H9 (cell line): Measurements from ENCODE around the gene MTHFD1L. TPM values are rescaled to one million over a fixed set of nuclear protein-coding genes. Genes with fewer than 3 reads are reported as not detected.
A peak's percentile ranks its signal among the peaks of the same experiment; 100 is the strongest.

Experiments used
- DNase-seq: peaks from one replicate; pipeline ENCODE4 v3.0.0-alpha.2; 2017
- H2AFZ ChIP-seq: one replicate; pipeline ENCODE4 v1.6.1; 2013; ENCODE audit warnings: mild to moderate bottlenecking, low read length, control low read depth, moderate library complexity
- H2AK5ac ChIP-seq: 2 replicates; pipeline ENCODE4 v1.6.1; 2013; ENCODE audit warnings: low read length, control low read depth, mixed read lengths; ENCODE audit not compliant: insufficient read length
- H2BK120ac ChIP-seq: one replicate; pipeline ENCODE4 v1.6.1; 2013; ENCODE audit warnings: low read depth, mild to moderate bottlenecking, low read length, control low read depth, inconsistent platforms; ENCODE audit not compliant: poor library complexity, severe bottlenecking
- H2BK12ac ChIP-seq: 2 replicates; pipeline ENCODE4 v1.6.1; 2013; ENCODE audit warnings: low read length, control low read depth, mixed read lengths, low read depth; ENCODE audit not compliant: insufficient read length
- H2BK15ac ChIP-seq: 2 replicates; pipeline ENCODE4 v1.6.1; 2013; ENCODE audit warnings: low read depth, low read length, control low read depth
- H2BK20ac ChIP-seq: one replicate; pipeline ENCODE4 v1.6.1; 2013; ENCODE audit warnings: low read depth, mild to moderate bottlenecking, low read length, control low read depth, inconsistent platforms; ENCODE audit not compliant: poor library complexity, severe bottlenecking
- H2BK5ac ChIP-seq: 2 replicates; pipeline ENCODE4 v1.6.1; 2013; ENCODE audit warnings: low read length, control low read depth, mixed read lengths; ENCODE audit not compliant: insufficient read length
- H3K14ac ChIP-seq: 2 replicates; pipeline ENCODE4 v1.6.1; 2013; ENCODE audit warnings: low read length, control low read depth; ENCODE audit not compliant: insufficient read depth
- H3K18ac ChIP-seq: 2 replicates; pipeline ENCODE4 v1.6.1; 2013; ENCODE audit warnings: low read depth, mild to moderate bottlenecking, mixed read lengths, low read length, control low read depth; ENCODE audit not compliant: insufficient read length
- H3K23ac ChIP-seq: 2 replicates; pipeline ENCODE4 v1.6.1; 2013; ENCODE audit warnings: low read length, control low read depth, mixed read lengths, low read depth; ENCODE audit not compliant: insufficient read length
- H3K23me2 ChIP-seq: 2 replicates; pipeline ENCODE4 v1.6.1; 2013; ENCODE audit warnings: low read depth, mild to moderate bottlenecking, mixed read lengths, low read length, control low read depth; ENCODE audit not compliant: insufficient read length, poor library complexity, severe bottlenecking
- H3K27ac ChIP-seq: 2 replicates; pipeline ENCODE4 v1.5.1; 2013; ENCODE audit warnings: low read length, control low read depth, mixed read lengths, low read depth; ENCODE audit not compliant: insufficient read length
- H3K27me3 ChIP-seq: 2 replicates; pipeline ENCODE4 v1.6.1; 2013; ENCODE audit warnings: low read length, control low read depth, inconsistent platforms; ENCODE audit not compliant: insufficient read depth
- H3K4ac ChIP-seq: 2 replicates; pipeline ENCODE4 v1.6.1; 2013; ENCODE audit warnings: low read depth, mild to moderate bottlenecking, control low read depth, inconsistent platforms, low read length, moderate library complexity
- H3K4me1 ChIP-seq: 2 replicates; pipeline ENCODE4 v1.6.1; 2013; ENCODE audit warnings: low read length, control low read depth, inconsistent platforms; ENCODE audit not compliant: insufficient read depth
- H3K4me2 ChIP-seq: 2 replicates; pipeline ENCODE4 v1.6.1; 2013; ENCODE audit warnings: low read length, control low read depth, mixed read lengths; ENCODE audit not compliant: insufficient read length, insufficient read depth
- H3K56ac ChIP-seq: 2 replicates; pipeline ENCODE4 v1.6.1; 2013; ENCODE audit warnings: low read depth, mild to moderate bottlenecking, mixed read lengths, low read length, control low read depth; ENCODE audit not compliant: insufficient read length
- H3K79me1 ChIP-seq: 2 replicates; pipeline ENCODE4 v1.6.1; 2013; ENCODE audit warnings: low read depth, mild to moderate bottlenecking, moderate library complexity, low read length, control low read depth, inconsistent platforms; ENCODE audit not compliant: insufficient read depth, poor library complexity, severe bottlenecking
- H3K79me2 ChIP-seq: 2 replicates; pipeline ENCODE4 v1.6.1; 2013; ENCODE audit warnings: low read length, control low read depth, inconsistent platforms; ENCODE audit not compliant: insufficient read depth
- H3K9ac ChIP-seq: 2 replicates; pipeline ENCODE4 v1.6.1; 2013; ENCODE audit warnings: low read length, control low read depth, mixed read lengths; ENCODE audit not compliant: insufficient read length; ENCODE audit errors: extremely low read depth
- H3K9me3 ChIP-seq: one replicate; pipeline ENCODE4 v1.6.1; 2013; ENCODE audit warnings: low read depth, low read length, inconsistent platforms; ENCODE audit not compliant: control insufficient read depth
- H3T11ph ChIP-seq: one replicate; pipeline ENCODE4 v1.6.1; 2013; ENCODE audit warnings: mild to moderate bottlenecking, low read length, control low read depth, inconsistent platforms
- H4K20me1 ChIP-seq: one replicate; pipeline ENCODE4 v1.6.1; 2013; ENCODE audit not compliant: control insufficient read depth, insufficient read length, insufficient read depth
- H4K5ac ChIP-seq: 2 replicates; pipeline ENCODE4 v1.6.1; 2013; ENCODE audit warnings: low read depth, mild to moderate bottlenecking, mixed read lengths, low read length, control low read depth; ENCODE audit not compliant: insufficient read length
- H4K8ac ChIP-seq: replicated peaks from 2 replicates; pipeline ENCODE4 v1.6.1; 2013; ENCODE audit warnings: low read length, control low read depth, mixed read lengths, low read depth; ENCODE audit not compliant: insufficient read length
- H4K91ac ChIP-seq: 2 replicates; pipeline ENCODE4 v1.6.1; 2013; ENCODE audit warnings: low read depth, mild to moderate bottlenecking, moderate library complexity, mixed read lengths, low read length, control low read depth; ENCODE audit not compliant: insufficient read length
- H3K27ac Mint-ChIP-seq, 3 experiments: 2 replicates in 2 of 3; 3 replicates in 1 of 3; pipeline ENCODE4 v1.8.0; 2020 to 2021; ENCODE audit warnings: mixed read lengths in 3 of 3, mild to moderate bottlenecking in 1 of 3, moderate library complexity in 1 of 3
- H3K27me3 Mint-ChIP-seq: 2 replicates; pipeline ENCODE4 v1.8.0; 2021; ENCODE audit warnings: low read depth, mild to moderate bottlenecking, moderate library complexity, mixed read lengths
- H3K36me3 Mint-ChIP-seq, 3 experiments: 2 replicates in 2 of 3; 3 replicates in 1 of 3; pipeline ENCODE4 v1.8.0; 2020 to 2021; ENCODE audit warnings: low read depth in 3 of 3, mixed read lengths in 3 of 3; ENCODE audit not compliant: insufficient read depth in 1 of 3
- H3K4me1 Mint-ChIP-seq, 2 experiments: 2 replicates each; pipeline ENCODE4 v1.8.0; 2020; ENCODE audit warnings: mixed read lengths in 2 of 2
- H3K4me3 Mint-ChIP-seq, 2 experiments: 2 replicates in 1 of 2; 3 replicates in 1 of 2; pipeline ENCODE4 v1.8.0; 2020 to 2021; ENCODE audit warnings: mild to moderate bottlenecking in 2 of 2, mixed read lengths in 2 of 2, moderate library complexity in 1 of 2
- H3K9me3 Mint-ChIP-seq, 2 experiments: 2 replicates in 1 of 2; 3 replicates in 1 of 2; pipeline ENCODE4 v1.8.0; 2020; ENCODE audit warnings: mild to moderate bottlenecking in 2 of 2, mixed read lengths in 2 of 2, moderate library complexity in 1 of 2
- CTCF ChIP-seq: fragments of 200-600 bp; sonication (generic); conservative IDR thresholded peaks from 3 replicates; pipeline ENCODE4 v1.8.0; 2021; ENCODE audit warnings: antibody characterized with exemption, mild to moderate bottlenecking
- WGBS: extraction: QIAGEN DNeasy Blood & Tissue Kit; methylation state at CpG from one replicate; pipeline ENCODE4 v1.1.7; 2013; ENCODE audit warnings: missing lambda C conversion rate, low lambda C conversion rate, mixed read lengths; ENCODE audit not compliant: insufficient read length; ENCODE audit errors: extremely low coverage; 5-methylcytosine and 5-hydroxymethylcytosine counted together
- total RNA-seq: library from RNA; stranded (reverse); gene quantifications from 2 replicates; pipeline ENCODE4 v1.2.1, GENCODE V29; 2021

The MTHFD1L gene
- total RNA-seq, 1 experiment from 2014 or later = 90.2 TPM

GRCh38 chr6:151012321-151013294 is 147.1 kb downstream of the MTHFD1L start:
- Histone ChIP-seq H4K91ac (no peak overlapping the region), H3K79me1 (no peaks in the 10 kb centered on the region), H3K4me1 (peaks cover 3% of the 10 kb centered on the region; the same call in 1 of the 2 replicates), H2BK15ac (no peak overlapping the region), H2AK5ac (no peak overlapping the region), H3T11ph (no peak overlapping the region), H4K20me1 (no peaks in the 10 kb centered on the region), H3K9me3 (no peaks in the 10 kb centered on the region), H3K27ac (no peak overlapping the region), H3K18ac (no peak overlapping the region), H3K79me2 (no peaks in the 10 kb centered on the region), H3K4me2 (no peak overlapping the region), H4K8ac (no peak overlapping the region), H3K14ac (no peak overlapping the region), H3K23me2 (no peaks in the 10 kb centered on the region), H4K5ac (no peak overlapping the region), H2BK20ac (no peak overlapping the region), H3K9ac (no peak overlapping the region), H2AFZ (no peak overlapping the region), H3K4ac (no peak overlapping the region), H3K27me3 (no peaks in the 10 kb centered on the region), H2BK12ac (no peak overlapping the region), H3K23ac (no peak overlapping the region), H2BK5ac (no peak overlapping the region), H3K56ac (no peak overlapping the region), H2BK120ac (no peak overlapping the region)
- peak overlapping the region in 2 of 3 experiments; percentile 50 to 64; a peak in 3 of 7 replicates for H3K27ac Mint-ChIP-seq
- no peak overlapping the region for H3K4me3 Mint-ChIP-seq
- no CpG with 5 or more reads among the region's 7 CpGs for WGBS
- H3K4me1 Mint-ChIP-seq = peaks cover 35 to 36% of the 10 kb centered on the region in 2 experiments
- no peaks in the 10 kb centered on the region for H3K27me3 Mint-ChIP-seq
- no peak for TF ChIP-seq CTCF
- DNase-seq = no peak
- H3K9me3 Mint-ChIP-seq = no peaks in the 10 kb centered on the region
- H3K36me3 Mint-ChIP-seq = peaks cover 19 to 42% (median 21%) of the 10 kb centered on the region in 3 experiments; a peak in 6 of 7 replicates
